WERI-Rb-1 (cell line): Measurements from ENCODE around the gene DENND1B.

Experiments
- DNase-seq: peaks from one replicate; pipeline ENCODE4 v3.0.0-alpha.2; 2020
- H3K27ac ChIP-seq: fragments of 250-450 bp; sonication (Bioruptor Pico); 2 replicates; pipeline ENCODE4 v1.5.1; 2020; ENCODE audit warnings: mild to moderate bottlenecking, moderate library complexity
- H3K27me3 ChIP-seq: fragments of 250-450 bp; sonication (Bioruptor Pico); 2 replicates; pipeline ENCODE4 v1.5.1; 2021; ENCODE audit warnings: mild to moderate bottlenecking, low read depth, moderate library complexity; ENCODE audit not compliant: insufficient read depth, severe bottlenecking
- H3K36me3 ChIP-seq: fragments of 250-450 bp; sonication (Bioruptor Pico); 2 replicates; pipeline ENCODE4 v1.5.1; 2020; ENCODE audit warnings: mild to moderate bottlenecking, moderate library complexity
- H3K4me3 ChIP-seq: 2 replicates; pipeline ENCODE4 v1.5.1; 2011; ENCODE audit warnings: low read depth, mild to moderate bottlenecking, control low read depth, low read length
- H3K9me3 ChIP-seq: fragments of 250-450 bp; sonication (Bioruptor Pico); 2 replicates; pipeline ENCODE4 v1.5.1; 2021; ENCODE audit warnings: mild to moderate bottlenecking, moderate library complexity; ENCODE audit not compliant: severe bottlenecking
- TF ChIP-seq, protein P1 (sequence below): IDR thresholded peaks from 2 replicates; pipeline ENCODE4 v1.5.1; 2011; ENCODE audit warnings: low read depth, mild to moderate bottlenecking, control low read depth, inconsistent platforms, low read length

DENND1B gene

DNA sequence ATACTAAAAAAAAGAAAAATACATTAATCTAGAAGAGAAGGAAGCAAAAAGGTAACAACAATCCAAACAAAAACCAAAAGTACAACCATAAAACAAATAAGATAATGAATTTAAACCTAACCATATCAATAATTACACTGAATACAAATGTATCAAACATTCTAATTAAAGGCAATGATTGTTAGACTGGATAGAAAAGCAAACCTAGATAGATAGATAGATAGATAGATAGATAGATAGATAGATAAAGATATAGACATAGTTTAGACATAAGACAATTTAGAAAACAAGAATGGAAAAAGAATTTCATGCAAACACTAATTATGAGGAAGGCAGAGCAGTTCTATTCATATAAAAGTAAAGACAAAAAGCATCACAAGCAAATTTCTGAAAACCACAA, 24.9 kb downstream of the DENND1B start:
- no peak overlapping the region for H3K27ac ChIP-seq
- TF ChIP-seq, protein P1, sequence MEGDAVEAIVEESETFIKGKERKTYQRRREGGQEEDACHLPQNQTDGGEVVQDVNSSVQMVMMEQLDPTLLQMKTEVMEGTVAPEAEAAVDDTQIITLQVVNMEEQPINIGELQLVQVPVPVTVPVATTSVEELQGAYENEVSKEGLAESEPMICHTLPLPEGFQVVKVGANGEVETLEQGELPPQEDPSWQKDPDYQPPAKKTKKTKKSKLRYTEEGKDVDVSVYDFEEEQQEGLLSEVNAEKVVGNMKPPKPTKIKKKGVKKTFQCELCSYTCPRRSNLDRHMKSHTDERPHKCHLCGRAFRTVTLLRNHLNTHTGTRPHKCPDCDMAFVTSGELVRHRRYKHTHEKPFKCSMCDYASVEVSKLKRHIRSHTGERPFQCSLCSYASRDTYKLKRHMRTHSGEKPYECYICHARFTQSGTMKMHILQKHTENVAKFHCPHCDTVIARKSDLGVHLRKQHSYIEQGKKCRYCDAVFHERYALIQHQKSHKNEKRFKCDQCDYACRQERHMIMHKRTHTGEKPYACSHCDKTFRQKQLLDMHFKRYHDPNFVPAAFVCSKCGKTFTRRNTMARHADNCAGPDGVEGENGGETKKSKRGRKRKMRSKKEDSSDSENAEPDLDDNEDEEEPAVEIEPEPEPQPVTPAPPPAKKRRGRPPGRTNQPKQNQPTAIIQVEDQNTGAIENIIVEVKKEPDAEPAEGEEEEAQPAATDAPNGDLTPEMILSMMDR, result no peak

GRCh38 chr1:197745911-197746310, 29.4 kb downstream of the DENND1B start:
- Histone ChIP-seq H3K27ac (no peak overlapping the region), H3K36me3 (no peaks in the 10 kb centered on the region), H3K9me3 (no peaks in the 10 kb centered on the region), H3K4me3 (no peak overlapping the region), H3K27me3 (no peaks in the 10 kb centered on the region)
- TF ChIP-seq, protein P1, result no peak
- DNase-seq, result no peak

More for the DNA sequence above, 24.9 kb downstream of the DENND1B start:
- Histone ChIP-seq H3K9me3 (no peaks in the 10 kb centered on the region), H3K4me3 (no peak overlapping the region), H3K27me3 (no peaks in the 10 kb centered on the region), H3K36me3 (peaks cover 2% of the 10 kb centered on the region)
- no peak for DNase-seq

DNA sequence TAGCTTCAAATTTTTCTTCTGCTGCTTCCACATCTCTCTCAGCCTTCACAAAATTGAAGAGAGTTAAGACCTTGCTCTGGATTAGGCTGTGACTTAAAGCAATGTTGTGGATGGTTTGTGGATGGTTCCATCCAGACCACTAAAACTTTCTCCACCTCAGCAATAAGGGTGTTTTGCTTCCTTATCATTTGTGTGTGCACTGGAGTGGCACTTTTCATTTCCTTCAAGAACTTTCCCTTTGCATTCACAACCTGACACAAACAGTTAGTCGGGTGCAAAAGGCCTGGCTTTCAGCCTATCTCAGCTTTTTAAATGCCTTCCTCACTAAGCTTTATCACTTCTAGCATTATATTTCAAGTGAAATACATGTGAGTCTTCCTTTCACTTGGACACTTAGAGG, 30.3 kb downstream of the DENND1B start:
- Histone ChIP-seq H3K36me3 (no peaks in the 10 kb centered on the region), H3K4me3 (no peak overlapping the region), H3K27ac (no peak overlapping the region), H3K27me3 (no peaks in the 10 kb centered on the region), H3K9me3 (no peaks in the 10 kb centered on the region)
- TF ChIP-seq, protein P1, result no peak
- no peak for DNase-seq

- no peak for DNase-seq
- TF ChIP-seq, protein P1, result no peak
- Histone ChIP-seq H3K27ac (no peak overlapping the region), H3K36me3 (no peaks in the 10 kb centered on the region), H3K4me3 (no peak overlapping the region), H3K9me3 (no peaks in the 10 kb centered on the region), H3K27me3 (no peaks in the 10 kb centered on the region)
These were observed 31.7 kb downstream of the DENND1B start for GRCh38 chr1:197743578-197743977.

DNA sequence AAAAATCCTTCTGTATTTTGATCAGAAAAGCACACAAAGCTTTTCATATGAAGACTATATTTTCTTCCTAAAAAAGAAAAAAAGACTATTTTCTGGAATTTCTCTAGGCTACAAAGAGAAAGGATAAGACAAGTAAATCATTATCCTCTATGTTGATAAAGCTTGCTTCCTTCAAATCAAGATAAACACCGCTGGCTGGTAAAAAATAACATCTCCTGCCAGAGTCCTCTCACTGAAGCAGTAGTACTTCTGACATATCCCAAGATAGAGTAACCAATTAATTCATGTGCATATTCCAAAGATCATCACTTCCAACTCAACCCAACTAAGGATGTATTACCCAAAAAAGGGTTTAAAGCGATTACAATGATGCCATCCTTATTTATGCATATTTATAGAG, 34.3 kb downstream of the DENND1B start:
- no peak overlapping the region for H3K4me3 ChIP-seq
- no peak for DNase-seq
- TF ChIP-seq, protein P1, result no peak
- no peak overlapping the region for H3K27ac ChIP-seq
- no peaks in the 10 kb centered on the region for H3K36me3 ChIP-seq
- no peaks in the 10 kb centered on the region for H3K9me3 ChIP-seq
- H3K27me3 ChIP-seq, result no peaks in the 10 kb centered on the region

- no peak overlapping the region for H3K27ac ChIP-seq
- no peak for DNase-seq
- no peaks in the 10 kb centered on the region for H3K9me3 ChIP-seq
- no peaks in the 10 kb centered on the region for H3K36me3 ChIP-seq
- H3K4me3 ChIP-seq, result no peak overlapping the region
- no peaks in the 10 kb centered on the region for H3K27me3 ChIP-seq
- TF ChIP-seq, protein P1, result no peak
These were observed 36.4 kb downstream of the DENND1B start for GRCh38 chr1:197738927-197739326.
